HG02973 (cell line): ENCODE measurements around the gene G6PC2.
A peak's percentile ranks its signal among the peaks of the same experiment; 100 is the strongest.
"Not testable (repeated sequence)": the region's sequence is repeated elsewhere in the genome, so short reads cannot be mapped to it uniquely, and the experiment has no call there.

Experiments used
- ATAC-seq: cut with Tn5 transposase; IDR thresholded peaks from one replicate; pipeline ENCODE4 v1.9.1; 2021; ENCODE audit warnings: moderate library complexity; ENCODE audit not compliant: unreplicated experiment

G6PC2 gene

GRCh38 chr2:168903888-168904287 lies 2.8 kb downstream of the G6PC2 start:
- no peak for ATAC-seq

DNA sequence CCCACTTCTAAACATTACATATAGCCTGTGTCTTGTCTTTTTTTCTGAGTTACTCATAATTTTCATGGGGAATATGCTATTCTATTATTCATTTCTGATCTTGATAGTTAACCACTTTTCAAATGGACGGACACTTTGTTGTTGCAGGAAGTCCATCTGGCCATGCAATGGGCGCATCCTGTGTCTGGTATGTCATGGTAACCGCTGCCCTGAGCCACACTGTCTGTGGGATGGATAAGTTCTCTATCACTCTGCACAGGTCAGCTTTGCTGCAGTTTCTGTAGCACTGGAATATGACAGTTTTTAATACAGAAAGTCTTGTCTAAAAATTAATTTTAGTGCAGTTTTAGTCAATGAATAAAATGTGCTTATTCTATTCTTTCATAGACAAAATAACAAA lies 3.3 kb downstream of the G6PC2 start:
- no peak for ATAC-seq

DNA sequence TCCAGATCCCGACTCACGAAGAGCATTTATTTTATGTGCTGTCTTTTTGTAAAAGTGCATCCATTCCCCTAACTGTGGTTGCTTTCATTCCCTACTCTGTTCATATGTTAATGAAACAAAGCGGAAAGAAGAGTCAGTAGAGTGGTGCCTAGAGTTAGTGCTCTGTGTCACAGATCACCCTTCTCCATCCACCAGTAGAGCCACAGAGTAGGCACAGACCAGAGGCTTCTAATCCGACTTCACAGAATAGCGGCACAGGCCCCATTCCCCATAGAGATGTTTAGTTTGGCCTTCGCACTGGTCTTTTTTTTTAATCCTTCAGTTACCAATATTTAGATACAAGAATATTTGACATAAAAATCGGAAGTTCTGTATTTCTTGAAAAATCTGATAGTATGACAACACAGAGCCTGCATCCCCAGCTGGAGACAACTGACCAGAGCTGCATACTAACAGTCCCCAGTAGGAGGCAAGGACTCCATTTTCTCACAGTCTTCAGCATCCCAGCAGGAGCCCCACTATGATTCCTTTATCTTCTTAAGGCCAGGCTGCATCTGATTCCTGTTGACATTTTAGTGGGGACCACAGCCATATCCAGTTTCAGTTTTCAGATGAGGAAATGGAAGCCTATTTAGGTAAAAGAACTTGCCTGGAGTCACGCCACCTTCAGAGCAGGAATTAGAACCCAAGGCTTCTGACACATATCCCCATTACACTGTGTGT lies 7.0 kb downstream of the G6PC2 start:
- ATAC-seq, result no peak

- no peak for ATAC-seq
These were observed 9.2 kb downstream of the G6PC2 start for GRCh38 chr2:168910330-168910729.

GRCh38 chr2:168912466-168912865 lies 11.4 kb downstream of the G6PC2 start:
- ATAC-seq, result no peak

DNA sequence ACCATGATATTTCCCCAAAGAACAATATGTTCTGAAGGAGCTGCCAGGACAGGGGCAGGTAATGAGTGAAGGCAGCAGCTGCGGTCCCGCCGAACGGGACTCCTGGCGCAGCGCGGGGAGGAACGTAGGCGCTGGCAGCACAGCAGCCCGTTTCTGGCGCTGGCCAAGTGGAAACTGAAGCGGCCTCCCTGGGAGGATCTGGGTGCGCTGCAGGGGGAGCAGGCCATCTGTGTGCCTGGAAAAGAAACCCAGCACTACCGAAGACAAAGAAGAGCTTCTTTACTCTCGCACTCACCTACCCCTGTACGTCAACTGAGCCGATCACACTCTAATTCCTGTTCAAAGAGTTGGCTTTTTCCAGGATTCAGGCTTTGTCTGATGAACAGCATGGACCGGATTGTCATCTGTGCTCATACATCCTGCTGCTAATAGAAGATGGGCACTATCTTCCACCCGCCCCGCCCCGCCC lies 11.8 kb downstream of the G6PC2 start:
- no peak for ATAC-seq

DNA sequence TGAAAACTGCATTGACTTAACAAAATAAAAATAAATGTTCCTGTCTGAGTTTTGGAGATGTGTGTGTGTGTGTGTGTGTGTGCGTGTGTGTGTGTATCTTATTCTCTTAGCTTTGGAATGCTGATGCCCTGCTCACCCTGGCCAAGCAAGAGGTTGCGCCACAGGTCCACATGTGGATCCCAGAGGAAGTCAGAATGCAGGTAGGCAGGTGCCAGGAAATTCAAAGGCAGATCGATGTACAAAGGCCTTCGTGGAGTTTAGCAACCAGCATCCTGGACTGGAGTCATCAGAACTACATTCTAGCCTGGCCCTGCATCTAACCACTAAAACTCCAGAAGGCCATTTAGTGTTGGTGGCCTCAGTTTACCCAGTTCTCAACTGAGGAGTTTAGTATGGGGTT lies 12.4 kb downstream of the G6PC2 start:
- ATAC-seq, result no peak

GRCh38 chr2:168915441-168916330 lies 14.6 kb downstream of the G6PC2 start:
- ATAC-seq, result no peak

DNA sequence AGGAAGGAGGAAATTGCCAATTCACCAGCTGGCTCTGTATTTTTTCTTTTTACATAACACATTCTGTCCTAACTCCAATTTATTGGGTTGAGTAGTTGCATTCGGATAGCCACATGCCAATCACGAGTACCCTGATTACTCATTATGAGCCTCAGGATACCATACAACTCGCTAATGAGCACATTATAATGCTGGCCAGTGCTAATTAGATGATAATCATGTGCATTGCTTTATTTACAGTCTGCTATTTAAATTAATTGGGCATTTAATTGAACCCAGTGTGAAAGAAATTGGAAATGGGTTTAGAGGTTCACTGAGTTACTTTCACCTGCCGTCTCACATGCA lies 15.2 kb downstream of the G6PC2 start:
- ATAC-seq, result no peak

GRCh38 chr2:168920504-168921157 lies 19.5 kb downstream of the G6PC2 start:
- no peak for ATAC-seq

DNA sequence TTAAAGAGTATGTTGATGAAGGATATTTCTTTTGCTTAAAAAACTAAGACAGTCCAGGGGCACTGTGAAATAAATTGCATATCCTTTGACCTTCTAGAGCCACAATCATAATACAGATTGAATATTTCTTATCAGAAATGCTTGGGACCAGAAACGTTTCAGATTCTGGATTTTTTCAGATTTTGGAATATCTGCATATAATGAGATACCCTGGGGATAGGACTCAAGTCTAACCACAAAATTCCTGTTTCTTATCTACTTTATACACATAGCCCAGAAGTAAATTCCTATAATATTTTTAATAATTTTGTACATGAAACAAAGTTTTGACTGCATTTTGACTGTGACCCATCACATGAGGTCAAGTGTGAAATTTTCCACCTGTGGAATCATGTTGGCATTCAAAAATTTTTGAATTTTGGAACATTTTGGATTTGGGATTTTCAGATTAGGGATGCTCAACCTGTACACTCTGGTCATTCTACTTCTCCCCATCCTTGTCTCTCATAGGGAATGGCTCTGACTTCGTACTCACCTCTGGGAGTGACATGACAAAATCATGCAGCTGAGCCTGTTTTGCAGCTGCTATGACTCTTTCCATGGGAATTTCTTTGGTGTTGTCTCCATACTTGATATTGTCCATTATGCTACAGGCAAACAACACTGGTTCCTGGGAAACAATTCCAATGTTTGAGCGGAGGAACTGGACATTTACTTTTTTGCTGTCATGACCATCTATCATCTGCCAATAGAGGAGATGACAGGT lies 25.7 kb downstream of the G6PC2 start:
- ATAC-seq, result no peak

DNA sequence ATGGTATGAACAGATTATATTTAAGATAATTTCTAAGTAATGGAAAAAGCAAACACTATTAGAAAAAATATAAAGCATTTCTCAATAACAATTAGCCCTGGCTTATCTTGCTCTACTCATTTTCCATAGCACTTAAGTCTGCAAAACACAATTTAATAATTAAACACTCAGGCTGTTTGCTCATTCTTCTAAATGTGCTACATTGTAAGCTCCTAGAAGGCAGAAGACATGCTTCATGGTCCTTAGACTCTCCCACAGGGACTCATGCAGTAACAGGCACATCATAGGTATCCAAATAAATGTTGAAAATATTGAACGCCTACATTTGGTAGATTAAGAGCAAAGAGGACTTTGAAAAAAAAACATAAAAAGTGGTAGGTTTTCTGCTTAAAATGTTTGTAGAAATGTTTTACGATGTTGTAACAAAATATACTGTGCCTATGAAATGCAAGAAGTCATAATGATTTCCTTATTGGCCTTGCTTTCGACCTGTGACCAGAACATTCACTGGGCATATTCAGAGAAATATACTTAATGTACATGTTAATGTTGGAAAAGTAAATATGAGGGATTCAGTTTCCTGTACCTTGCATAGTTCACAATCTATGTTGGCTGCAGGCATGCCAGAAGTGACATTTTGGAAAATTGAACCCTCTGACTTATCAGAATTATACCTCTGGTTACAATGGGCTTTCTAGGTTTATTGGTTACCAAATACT lies 27.2 kb downstream of the G6PC2 start:
- no peak for ATAC-seq

- no peak for ATAC-seq
These were observed 27.9 kb downstream of the G6PC2 start for GRCh38 chr2:168929031-168929430.

DNA sequence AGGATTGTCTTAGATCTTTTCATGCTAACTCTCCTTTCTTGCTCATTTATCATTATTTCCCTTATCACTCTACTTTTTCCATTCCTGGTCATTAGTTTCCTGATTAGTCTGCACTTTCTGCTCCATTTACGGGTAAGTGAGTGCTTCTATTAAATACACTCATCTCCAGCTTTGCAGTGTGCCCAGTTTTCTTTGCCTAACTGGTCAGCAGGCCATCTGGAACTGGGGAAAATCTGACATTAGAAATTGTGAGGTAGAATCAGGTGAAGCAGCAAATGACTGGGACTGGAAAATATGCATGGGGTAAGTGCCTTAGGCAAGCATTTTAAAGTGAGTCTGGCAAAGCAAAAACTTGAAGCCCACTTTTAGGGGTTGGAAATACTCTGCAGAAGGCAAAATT lies 29.2 kb downstream of the G6PC2 start:
- ATAC-seq, result no peak

GRCh38 chr2:168932174-168932573 lies 31.1 kb downstream of the G6PC2 start:
- ATAC-seq, result not testable (repeated sequence)

DNA sequence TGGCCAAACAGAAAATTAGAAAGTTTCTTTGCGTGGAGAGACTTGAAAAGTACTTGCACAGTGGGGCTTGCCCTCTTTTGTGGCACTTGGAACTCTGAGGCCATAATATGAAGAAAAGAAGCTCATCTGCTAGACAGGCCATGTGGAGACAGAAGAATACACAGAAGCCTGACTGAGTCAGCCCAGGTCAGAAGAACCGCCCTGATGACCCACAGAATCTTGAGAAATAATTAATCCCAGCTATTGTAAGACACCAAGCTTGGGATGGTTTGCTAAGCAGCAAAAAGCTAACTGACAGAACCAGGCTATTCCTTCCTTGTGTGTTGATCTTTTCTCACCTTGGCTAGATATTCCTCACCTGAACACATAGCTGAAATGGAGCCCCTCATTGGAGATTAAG lies 33.7 kb downstream of the G6PC2 start:
- no peak for ATAC-seq

DNA sequence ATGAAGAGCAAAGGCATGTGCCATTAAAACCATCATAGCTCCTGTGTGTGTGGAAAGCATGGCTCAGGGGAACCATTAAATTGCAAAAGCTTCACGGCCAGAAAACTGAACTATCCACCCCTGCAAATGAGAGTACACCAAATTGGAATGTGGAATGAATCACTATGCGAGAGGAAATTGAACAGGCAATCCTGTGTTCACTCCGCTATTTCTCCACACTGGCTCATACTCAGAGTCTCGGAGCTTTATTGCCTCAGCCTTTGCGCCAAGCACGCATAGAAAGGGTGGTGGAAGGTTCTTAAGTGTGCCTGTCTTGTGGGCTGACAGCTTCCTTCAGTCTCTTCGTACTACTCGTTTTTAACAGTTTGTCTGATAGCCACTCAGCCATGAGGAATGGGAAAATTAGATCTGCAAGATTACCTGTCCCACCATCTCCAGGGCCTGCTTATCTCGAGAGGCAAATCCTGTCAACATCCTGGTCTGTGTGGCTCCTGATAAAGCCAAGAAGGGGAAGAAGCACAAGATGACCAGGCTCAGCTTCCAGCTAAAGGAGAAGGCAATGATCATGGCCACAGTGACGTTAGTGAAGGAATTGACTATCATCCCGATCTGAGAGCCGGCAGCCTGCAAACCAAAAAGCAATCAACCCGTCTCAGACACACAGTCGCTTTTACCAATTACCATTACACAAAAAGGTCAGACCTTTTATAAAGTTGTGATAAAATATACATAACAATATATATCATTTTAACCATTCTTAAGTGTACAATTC lies 34.9 kb downstream of the G6PC2 start:
- ATAC-seq, result no peak

GRCh38 chr2:168939061-168939460 lies 38.0 kb downstream of the G6PC2 start:
- ATAC-seq, result no peak

DNA sequence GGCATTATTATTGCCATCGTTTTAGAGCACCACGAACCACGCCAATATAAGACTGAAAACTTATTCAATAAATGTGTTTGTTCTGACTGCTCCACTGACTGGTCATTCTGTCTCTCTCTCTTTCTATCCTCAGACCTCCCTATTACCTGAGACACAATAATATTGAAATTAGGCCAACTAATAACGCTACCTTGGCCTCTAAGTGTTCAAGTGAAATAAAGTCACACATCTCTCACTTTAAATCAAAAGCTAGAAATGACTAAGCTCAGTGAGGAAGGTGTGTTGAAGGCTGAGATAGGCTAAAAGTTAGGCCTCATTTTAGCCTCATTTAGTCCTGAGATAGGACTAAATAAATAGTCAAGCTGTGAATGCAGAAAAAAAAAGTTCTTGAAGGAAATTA lies 38.8 kb downstream of the G6PC2 start:
- peak; percentile 81 for ATAC-seq

- no peak for ATAC-seq
These were observed 40.2 kb downstream of the G6PC2 start for GRCh38 chr2:168941297-168941696.
